HL-60 (cell line): ENCODE results near the gene LIMA1.

ENCODE experiments used
- DNase-seq, 2 experiments: peaks; one replicate each; pipeline ENCODE4 v3.0.0-alpha.2; 2010 to 2020; ENCODE audit warnings: low read depth in 1 of 2, low spot score in 1 of 2
- H3K27ac ChIP-seq: fragments of 250-450 bp; sonication (Bioruptor Pico); replicated peaks from 2 replicates; pipeline ENCODE4 v1.5.1; 2020; ENCODE audit warnings: mild to moderate bottlenecking, moderate library complexity
- H3K27me3 ChIP-seq: fragments of 250-450 bp; sonication (Bioruptor Pico); 2 replicates; pipeline ENCODE4 v1.5.1; 2021; ENCODE audit warnings: mild to moderate bottlenecking, moderate library complexity; ENCODE audit not compliant: insufficient read depth, poor library complexity, severe bottlenecking
- H3K4me3 ChIP-seq: replicated peaks from 2 replicates; pipeline ENCODE4 v1.5.1; 2011; ENCODE audit warnings: mild to moderate bottlenecking, control low read depth, low read length; ENCODE audit not compliant: insufficient read depth
- CTCF ChIP-seq: IDR thresholded peaks from one replicate; pipeline ENCODE4 v1.5.1; 2011; ENCODE audit warnings: low read length, control low read depth, inconsistent platforms; ENCODE audit not compliant: insufficient read depth
- GABPA ChIP-seq: IDR thresholded peaks from 2 replicates; pipeline ENCODE4 v1.6.1; 2012; ENCODE audit warnings: low read depth
- POLR2AphosphoS5 ChIP-seq: IDR thresholded peaks from 2 replicates; pipeline ENCODE4 v1.6.1; 2012; ENCODE audit warnings: low read depth
- REST ChIP-seq: IDR thresholded peaks from 2 replicates; pipeline ENCODE4 v1.6.1; 2012; ENCODE audit warnings: low read depth; ENCODE audit not compliant: insufficient replicate concordance
- SPI1 ChIP-seq: IDR thresholded peaks from 2 replicates; pipeline ENCODE4 v1.6.1; 2012; ENCODE audit warnings: low read depth, mild to moderate bottlenecking, borderline replicate concordance

LIMA1 gene

GRCh38 chr12:50261654-50262053 lies 21.7 kb downstream of the LIMA1 start:
- no peaks in the 10 kb centered on the region for H3K27me3 ChIP-seq
- no peak overlapping the region for H3K4me3 ChIP-seq
- DNase-seq: no peak
- TF ChIP-seq GABPA (no peak), SPI1 (no peak), CTCF (no peak), REST (no peak), POLR2AphosphoS5 (no peak)
- H3K27ac ChIP-seq: no peak overlapping the region

GRCh38 chr12:50258167-50258551 lies 25.2 kb downstream of the LIMA1 start:
- no peak overlapping the region for H3K4me3 ChIP-seq
- H3K27me3 ChIP-seq: no peaks in the 10 kb centered on the region
- no peak for DNase-seq
- no peak overlapping the region for H3K27ac ChIP-seq
- TF ChIP-seq POLR2AphosphoS5: no peak

GRCh38 chr12:50257236-50258166 lies 25.8 kb downstream of the LIMA1 start:
- Histone ChIP-seq H3K4me3 (no peak overlapping the region), H3K27me3 (no peaks in the 10 kb centered on the region), H3K27ac (no peak overlapping the region)
- TF ChIP-seq REST (no peak), SPI1 (no peak), CTCF (no peak), GABPA (no peak), POLR2AphosphoS5 (no peak)
- no peak for DNase-seq

GRCh38 chr12:50256761-50257160 lies 26.6 kb downstream of the LIMA1 start:
- no peak for DNase-seq
- Histone ChIP-seq H3K4me3 (no peak overlapping the region), H3K27ac (no peak overlapping the region), H3K27me3 (no peaks in the 10 kb centered on the region)
- no peak for TF ChIP-seq SPI1
- no peak for TF ChIP-seq POLR2AphosphoS5
- no peak for TF ChIP-seq GABPA
- TF ChIP-seq CTCF: no peak
- TF ChIP-seq REST: no peak
